K562 (cell line): ENCODE results near the gene CENPQ. TPM values are rescaled to one million over a fixed set of nuclear protein-coding genes. Genes with fewer than 3 reads are reported as not detected.
A peak's percentile ranks its signal among the peaks of the same experiment; 100 is the strongest.

Source experiments
- ATAC-seq: fragments of 200-7000 bp; cut with Tn5 transposase; 3 replicates; pipeline ENCODE4 v1.9.1; 2020; ENCODE audit warnings: moderate library complexity
- BruUV-seq: library from RNA; stranded (reverse); fragments of 400-500 nt; replicated peaks from 2 replicates; lab custom pipeline; 2021; lab: Mats Ljungman, UMichigan
- CTCF ChIA-PET: fragments of 300-600 bp; formaldehyde crosslinking; extraction: SDS; loops from one replicate; lab custom pipeline; 2021; ENCODE audit warnings: low intra/inter-chr PET ratio; lab: Yijun Ruan, JAX
- POLR2A ChIA-PET: fragments of 300-600, 350-650 bp; sonication (Branson Sonifier 250); formaldehyde crosslinking; extraction: SDS; loops from one replicate; lab custom pipeline; 2021; ENCODE audit warnings: antibody characterized with exemption, inconsistent platforms; lab: Yijun Ruan, JAX
- DNase-seq, 4 experiments: peaks; one replicate each; pipeline versions ENCODE4 v3.0.0 to v3.0.0-alpha.2; 2011 to 2018; ENCODE audit warnings: low spot score in 3 of 4, mixed read lengths in 3 of 4; ENCODE audit errors: extremely low read depth in 1 of 4
- FAIRE-seq: peaks from 2 replicates; lab custom pipeline; 2011; peaks lifted over from hg19 to GRCh38; lab: Jason Lieb, UNC
- H2AFZ ChIP-seq: 2 replicates; pipeline ENCODE4 v1.6.0; 2011; ENCODE audit warnings: low read depth, low read length, control low read depth, inconsistent platforms
- H3K27ac ChIP-seq: fragments of 200-600 bp; 3 replicates; pipeline ENCODE4 v1.8.0; 2011; ENCODE audit warnings: low read depth, mild to moderate bottlenecking, control low read depth, inconsistent platforms, low read length, moderate library complexity, mixed read lengths; ENCODE audit errors: extremely low read depth
- H3K27me3 ChIP-seq, 2 experiments: fragments of 300-600 bp in 1 of 2; 2 replicates in 1 of 2; 3 replicates in 1 of 2; pipeline versions ENCODE4 v1.6.0 to v1.8.0; 2011; ENCODE audit warnings: inconsistent platforms in 2 of 2, low read length in 2 of 2, mild to moderate bottlenecking in 1 of 2, mixed read lengths in 1 of 2, moderate library complexity in 1 of 2; ENCODE audit not compliant: control insufficient read depth in 2 of 2, insufficient read depth in 2 of 2
- H3K36me3 ChIP-seq: fragments of 300-600 bp; 3 replicates; pipeline ENCODE4 v1.8.0; 2011; ENCODE audit warnings: mild to moderate bottlenecking, low read length, inconsistent platforms; ENCODE audit not compliant: control insufficient read depth, insufficient read depth
- H3K4me1 ChIP-seq, 2 experiments: fragments of 200-600 bp in 1 of 2; replicated peaks in 1 of 2; 2 replicates in 1 of 2; 3 replicates in 1 of 2; pipeline versions ENCODE4 v1.5.1 to v1.8.0; 2011; ENCODE audit warnings: inconsistent platforms in 2 of 2, low read length in 2 of 2, mild to moderate bottlenecking in 1 of 2, mixed read lengths in 1 of 2, moderate library complexity in 1 of 2; ENCODE audit not compliant: control insufficient read depth in 2 of 2, insufficient read depth in 2 of 2
- H3K4me2 ChIP-seq: 2 replicates; pipeline ENCODE4 v1.6.1; 2011; ENCODE audit warnings: low read length, control low read depth, inconsistent platforms, mixed read lengths; ENCODE audit not compliant: insufficient read depth
- H3K4me3 ChIP-seq: fragments of 200-600 bp; sonication (generic), shearing (Covaris generic); 2 replicates; pipeline ENCODE4 v1.5.1; 2016; ENCODE audit warnings: control low read depth, inconsistent platforms
- H3K79me2 ChIP-seq: fragments of 200-600 bp; 3 replicates; pipeline ENCODE4 v1.8.0; 2011; ENCODE audit warnings: low read length, inconsistent platforms; ENCODE audit not compliant: control insufficient read depth, insufficient read depth
- H3K9ac ChIP-seq, 2 experiments: 2 replicates each; pipeline versions ENCODE4 v1.6.0 to v1.6.1; 2011; ENCODE audit warnings: low read depth in 2 of 2, low read length in 2 of 2, control low read depth in 1 of 2, inconsistent platforms in 1 of 2, mild to moderate bottlenecking in 1 of 2, mixed read lengths in 1 of 2; ENCODE audit not compliant: insufficient read depth in 1 of 2
- H3K9me1 ChIP-seq: one replicate; pipeline ENCODE4 v1.6.0; 2011; ENCODE audit warnings: inconsistent platforms, mild to moderate bottlenecking, low read length, moderate library complexity; ENCODE audit not compliant: control insufficient read depth, insufficient read depth
- H3K9me3 ChIP-seq: replicated peaks from 2 replicates; pipeline ENCODE4 v1.5.1; 2011; ENCODE audit warnings: low read depth, low read length, inconsistent platforms; ENCODE audit not compliant: control insufficient read depth, insufficient read depth
- H4K20me1 ChIP-seq: replicated peaks from 2 replicates; pipeline ENCODE4 v1.6.1; 2011; ENCODE audit warnings: low read length, inconsistent platforms, mixed read lengths; ENCODE audit not compliant: control insufficient read depth, insufficient read depth
- CHD1 ChIP-seq: fragments of 200-600 bp; sonication (generic); IDR thresholded peaks from one replicate; pipeline ENCODE4 v1.6.1; 2012; ENCODE audit warnings: mild to moderate bottlenecking, moderate library complexity, low read length, inconsistent platforms
- GTF2F1 ChIP-seq: IDR thresholded peaks from 2 replicates; pipeline ENCODE4 v1.6.1; 2011; ENCODE audit warnings: low read depth, low read length, improper control_type of control experiment
- POLR2H ChIP-seq: IDR thresholded peaks from 2 replicates; pipeline ENCODE4 v1.6.1; 2016; ENCODE audit warnings: missing genetic modification characterization, low read depth, mild to moderate bottlenecking, control low read depth, missing compliant biosample characterization, moderate library complexity
- RBFOX2 ChIP-seq: fragments of 200-400 bp; formaldehyde crosslinking; IDR thresholded peaks from 2 replicates; pipeline ENCODE4 v1.6.1; 2017; ENCODE audit warnings: low read depth, mild to moderate bottlenecking, low read length, moderate library complexity
- RUNX1 ChIP-seq: sonication (generic); IDR thresholded peaks from 2 replicates; pipeline ENCODE4 v1.6.1; 2016; ENCODE audit warnings: antibody characterized with exemption, low read depth
- SRSF9 ChIP-seq: fragments of 200-400 bp; formaldehyde crosslinking; IDR thresholded peaks from 2 replicates; pipeline ENCODE4 v1.6.1; 2017; ENCODE audit warnings: low read depth, low read length, borderline replicate concordance
- VEZF1 ChIP-seq: fragments of 200-800 bp; sonication (Bioruptor generic); IDR thresholded peaks from 2 replicates; pipeline ENCODE4 v1.6.1; 2017; ENCODE audit warnings: missing genetic modification characterization, missing compliant biosample characterization
- ZBTB33 ChIP-seq: sonication (generic); formaldehyde crosslinking; IDR thresholded peaks from 2 replicates; pipeline ENCODE4 v1.8.1; 2023; ENCODE audit warnings: mild to moderate bottlenecking, missing genetic modification reagents
- ZNF143 ChIP-seq: sonication (generic); formaldehyde crosslinking; IDR thresholded peaks from 2 replicates; pipeline ENCODE4 v1.9.0; 2022; ENCODE audit warnings: mild to moderate bottlenecking, missing genetic modification reagents
- ZZZ3 ChIP-seq: fragments of 450-650 bp; IDR thresholded peaks from 2 replicates; pipeline ENCODE4 v1.6.1; 2016; ENCODE audit warnings: antibody characterized with exemption, mild to moderate bottlenecking, moderate library complexity
- WGBS: fragments of 100-300 bp; shearing (Covaris generic); methylation state at CpG from one replicate; pipeline ENCODE4 v1.1.6; 2016; ENCODE audit warnings: low coverage, mixed read lengths; ENCODE audit not compliant: insufficient coverage; ENCODE audit errors: missing lambda C conversion rate; 5-methylcytosine and 5-hydroxymethylcytosine counted together
- in situ Hi-C: fragments of 300-500 bp; cut with MboI; formaldehyde crosslinking; loops from 4 replicates; pipeline ENCODE4 v1.15.0; 2018; ENCODE audit warnings: inconsistent platforms, mixed read lengths
- intact Hi-C: fragments of 100-400 bp; cut with micrococcal nuclease; formaldehyde crosslinking; loops from 2 replicates; pipeline ENCODE4 v1.14.2; 2022
- polyA plus RNA-seq, 8 experiments: library from polyadenylated mRNA; depleted of rRNA in 4 of 8; stranded (reverse) in 5 of 8; unstranded in 3 of 8; fragments of >200 nt; fragmentation: Nextera tagmentation in 2 of 8; fragmentation: Illumina TruSeq in 1 of 8; extraction: Ambion mirVana in 2 of 8; extraction: Trizol in 1 of 8; gene quantifications; 2 replicates each; pipeline versions ENCODE4 v1.2.1 to v1.2.3, GENCODE V29; 2011 to 2014; ENCODE audit warnings: inconsistent platforms in 1 of 8, missing spikeins in 1 of 8
- total RNA-seq, 7 experiments: library from RNA; depleted of rRNA in 6 of 7; stranded (reverse); fragments of >200 nt in 6 of 7; fragmentation: Illumina TruSeq in 2 of 7; extraction: Trizol in 2 of 7; gene quantifications; 2 replicates each; pipeline versions ENCODE4 v1.2.1 to v1.2.3, GENCODE V29; 2011 to 2021; ENCODE audit warnings: low replicate concordance in 1 of 7
- TF ChIP-seq, protein P1 (sequence below): IDR thresholded peaks from 2 replicates; pipeline ENCODE4 v1.6.1; 2012; ENCODE audit warnings: low read depth, low read length, improper control_type of control experiment, borderline replicate concordance
- TF ChIP-seq, protein P2 (sequence below): fragments of 250-450 bp; sonication (Bioruptor Pico); IDR thresholded peaks from 2 replicates; pipeline ENCODE4 v1.8.0; 2022; ENCODE audit warnings: inconsistent platforms, mild to moderate bottlenecking, moderate library complexity, borderline replicate concordance
- TF ChIP-seq, protein P3 (sequence below): fragments of 450-650 bp; IDR thresholded peaks from 2 replicates; pipeline ENCODE4 v1.7.0; 2016; ENCODE audit warnings: borderline replicate concordance

Gene CENPQ
- total and polyA plus RNA-seq, 9 of the 15 experiments (the other 6 are each of a cell fraction or from before 2014, with no cell fraction given), result 12.7 to 48.3 (median 26.4) TPM

DNA sequence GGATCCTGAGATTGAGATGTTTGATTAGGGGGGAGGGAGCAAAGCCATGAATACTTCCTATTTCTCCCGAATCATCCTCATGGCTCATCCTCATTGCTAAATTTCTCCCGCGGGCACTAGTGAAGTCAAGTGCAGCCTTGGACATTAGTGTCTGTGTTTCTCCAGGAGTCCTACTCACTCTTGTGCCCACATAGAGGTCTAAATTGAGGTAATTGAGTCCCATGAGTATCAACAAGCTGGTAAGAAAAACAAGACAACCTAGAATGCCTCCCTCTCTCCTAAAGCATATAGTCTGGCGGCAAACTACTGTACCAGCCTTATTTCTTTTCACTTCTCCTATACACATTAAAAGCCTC is 420 bp downstream of the CENPQ start:
- 0% methylated on average over 4 of the region's 4 CpGs for WGBS
- POLR2A ChIA-PET, result no interaction called here
- Histone ChIP-seq H3K4me3 (peak overlapping the region; percentile 74), H3K9ac (peak overlapping the region; percentile 87 to 91), H3K4me2 (peak overlapping the region; percentile 98), H3K9me1 (no peaks in the 10 kb centered on the region), H3K4me1 (peaks cover 0 to 8% of the 10 kb centered on the region in 2 experiments; a peak in 2 of 5 replicates), H3K79me2 (peaks cover 66% of the 10 kb centered on the region), H3K36me3 (peaks cover 7% of the 10 kb centered on the region; the same call in 2 of the 3 replicates), H3K27ac (peak overlapping the region; percentile 85), H2AFZ (peak overlapping the region; percentile 97), H4K20me1 (no peaks in the 10 kb centered on the region), H3K9me3 (no peaks in the 10 kb centered on the region), H3K27me3 (no peaks in the 10 kb centered on the region)
- ATAC-seq (peak; percentile 12), DNase-seq (no peak), FAIRE-seq (no peak)
- in situ Hi-C loops (no loop called here), intact Hi-C loops (loop anchor here (5.0 kb wide), 2 partner anchors 144 to 274 kb away; no protein-coding TSS in a partner anchor)
- CTCF ChIA-PET, result no interaction called here
- TSS peak; percentile 80 for BruUV-seq
- TF ChIP-seq ZZZ3, result no peak; the same call in 1 of the 2 replicates
- TF ChIP-seq, protein P1, sequence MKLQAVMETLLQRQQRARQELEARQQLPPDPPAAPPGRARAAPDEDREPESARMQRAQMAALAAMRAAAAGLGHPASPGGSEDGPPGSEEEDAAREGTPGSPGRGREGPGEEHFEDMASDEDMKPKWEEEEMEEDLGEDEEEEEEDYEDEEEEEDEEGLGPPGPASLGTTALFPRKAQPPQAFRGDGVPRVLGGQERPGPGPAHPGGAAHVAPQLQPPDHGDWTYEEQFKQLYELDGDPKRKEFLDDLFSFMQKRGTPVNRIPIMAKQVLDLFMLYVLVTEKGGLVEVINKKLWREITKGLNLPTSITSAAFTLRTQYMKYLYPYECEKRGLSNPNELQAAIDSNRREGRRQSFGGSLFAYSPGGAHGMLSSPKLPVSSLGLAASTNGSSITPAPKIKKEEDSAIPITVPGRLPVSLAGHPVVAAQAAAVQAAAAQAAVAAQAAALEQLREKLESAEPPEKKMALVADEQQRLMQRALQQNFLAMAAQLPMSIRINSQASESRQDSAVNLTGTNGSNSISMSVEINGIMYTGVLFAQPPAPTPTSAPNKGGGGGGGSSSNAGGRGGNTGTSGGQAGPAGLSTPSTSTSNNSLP, result no peak
- no peak for TF ChIP-seq GTF2F1
- TF ChIP-seq CHD1, result peak; percentile 66
- no peak for TF ChIP-seq SRSF9
- no peak for TF ChIP-seq ZNF143 (CRISPR knock-in tag)
- TF ChIP-seq ZBTB33 (CRISPR knock-in tag), result no peak
- TF ChIP-seq RBFOX2, result peak; percentile 21
- no peak for TF ChIP-seq RUNX1
- 0 out of 2 replicates have a peak, but pooled peaks have one; percentile 19 for TF ChIP-seq POLR2H
- no peak for TF ChIP-seq VEZF1 (CRISPR knock-in tag)
- TF ChIP-seq, protein P2, sequence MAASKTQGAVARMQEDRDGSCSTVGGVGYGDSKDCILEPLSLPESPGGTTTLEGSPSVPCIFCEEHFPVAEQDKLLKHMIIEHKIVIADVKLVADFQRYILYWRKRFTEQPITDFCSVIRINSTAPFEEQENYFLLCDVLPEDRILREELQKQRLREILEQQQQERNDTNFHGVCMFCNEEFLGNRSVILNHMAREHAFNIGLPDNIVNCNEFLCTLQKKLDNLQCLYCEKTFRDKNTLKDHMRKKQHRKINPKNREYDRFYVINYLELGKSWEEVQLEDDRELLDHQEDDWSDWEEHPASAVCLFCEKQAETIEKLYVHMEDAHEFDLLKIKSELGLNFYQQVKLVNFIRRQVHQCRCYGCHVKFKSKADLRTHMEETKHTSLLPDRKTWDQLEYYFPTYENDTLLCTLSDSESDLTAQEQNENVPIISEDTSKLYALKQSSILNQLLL (CRISPR knock-in tag), result no peak
- TF ChIP-seq, protein P3, sequence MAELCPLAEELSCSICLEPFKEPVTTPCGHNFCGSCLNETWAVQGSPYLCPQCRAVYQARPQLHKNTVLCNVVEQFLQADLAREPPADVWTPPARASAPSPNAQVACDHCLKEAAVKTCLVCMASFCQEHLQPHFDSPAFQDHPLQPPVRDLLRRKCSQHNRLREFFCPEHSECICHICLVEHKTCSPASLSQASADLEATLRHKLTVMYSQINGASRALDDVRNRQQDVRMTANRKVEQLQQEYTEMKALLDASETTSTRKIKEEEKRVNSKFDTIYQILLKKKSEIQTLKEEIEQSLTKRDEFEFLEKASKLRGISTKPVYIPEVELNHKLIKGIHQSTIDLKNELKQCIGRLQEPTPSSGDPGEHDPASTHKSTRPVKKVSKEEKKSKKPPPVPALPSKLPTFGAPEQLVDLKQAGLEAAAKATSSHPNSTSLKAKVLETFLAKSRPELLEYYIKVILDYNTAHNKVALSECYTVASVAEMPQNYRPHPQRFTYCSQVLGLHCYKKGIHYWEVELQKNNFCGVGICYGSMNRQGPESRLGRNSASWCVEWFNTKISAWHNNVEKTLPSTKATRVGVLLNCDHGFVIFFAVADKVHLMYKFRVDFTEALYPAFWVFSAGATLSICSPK, result no peak
